ENCODE measurements around the gene GTF3C5. TPM values are rescaled to one million over a fixed set of nuclear protein-coding genes. Genes with fewer than 3 reads are reported as not detected.

The GTF3C5 gene
- total and polyA plus RNA-seq, 9 of the 15 experiments (the other 6 are each of a cell fraction or from before 2014, with no cell fraction given) = 3.8 to 118 (median 83.7) TPM

GRCh38 chr9:132994410-132995120 lies 36.2 kb upstream of the GTF3C5 start (continued):
- TF ChIP-seq ZNF24 (IDR thresholded peaks at IDR 0.05) (peak; percentile 71; the same call in 1 of the 2 replicates), BRD4 (IDR thresholded peaks at IDR 0.05) (no peak), MLX (CRISPR knock-in tag; conservative IDR thresholded peaks at IDR 0.05) (no peak), TAF9B (IDR thresholded peaks at IDR 0.05; ENCODE audit: partially characterized antibody) (no peak), HEY1 (CRISPR knock-in tag; IDR thresholded peaks at IDR 0.05; ENCODE audit: borderline replicate concordance) (no peak), TCF3 (CRISPR knock-in tag; IDR thresholded peaks at IDR 0.05) (peak; percentile 89), RHOXF2B (CRISPR knock-in tag; conservative IDR thresholded peaks at IDR 0.05) (no peak), CEBPB (tag; IDR thresholded peaks at IDR 0.05) (no peak), ZNF146 (CRISPR knock-in tag; IDR thresholded peaks at IDR 0.05; ENCODE audit: unreplicated experiment) (no peak), SAP30 (IDR thresholded peaks at IDR 0.05; ENCODE audit: borderline replicate concordance, insufficient read depth, low read depth, low read length, poor library complexity, severe bottlenecking) (no peak), RAD51 (IDR thresholded peaks at IDR 0.05; ENCODE audit: borderline replicate concordance, low read depth) (no peak), CREM (IDR thresholded peaks at IDR 0.05; ENCODE audit: low read depth) (peak; percentile 76), RBM15 (IDR thresholded peaks at IDR 0.05; ENCODE audit: insufficient read depth, low read length) (no peak), ARID2 (IDR thresholded peaks at IDR 0.05) (no peak), GABPA (tag; conservative IDR thresholded peaks at IDR 0.05; ENCODE audit: low read depth) (peak; percentile 39)
- TF ChIP-seq, protein P1, sequence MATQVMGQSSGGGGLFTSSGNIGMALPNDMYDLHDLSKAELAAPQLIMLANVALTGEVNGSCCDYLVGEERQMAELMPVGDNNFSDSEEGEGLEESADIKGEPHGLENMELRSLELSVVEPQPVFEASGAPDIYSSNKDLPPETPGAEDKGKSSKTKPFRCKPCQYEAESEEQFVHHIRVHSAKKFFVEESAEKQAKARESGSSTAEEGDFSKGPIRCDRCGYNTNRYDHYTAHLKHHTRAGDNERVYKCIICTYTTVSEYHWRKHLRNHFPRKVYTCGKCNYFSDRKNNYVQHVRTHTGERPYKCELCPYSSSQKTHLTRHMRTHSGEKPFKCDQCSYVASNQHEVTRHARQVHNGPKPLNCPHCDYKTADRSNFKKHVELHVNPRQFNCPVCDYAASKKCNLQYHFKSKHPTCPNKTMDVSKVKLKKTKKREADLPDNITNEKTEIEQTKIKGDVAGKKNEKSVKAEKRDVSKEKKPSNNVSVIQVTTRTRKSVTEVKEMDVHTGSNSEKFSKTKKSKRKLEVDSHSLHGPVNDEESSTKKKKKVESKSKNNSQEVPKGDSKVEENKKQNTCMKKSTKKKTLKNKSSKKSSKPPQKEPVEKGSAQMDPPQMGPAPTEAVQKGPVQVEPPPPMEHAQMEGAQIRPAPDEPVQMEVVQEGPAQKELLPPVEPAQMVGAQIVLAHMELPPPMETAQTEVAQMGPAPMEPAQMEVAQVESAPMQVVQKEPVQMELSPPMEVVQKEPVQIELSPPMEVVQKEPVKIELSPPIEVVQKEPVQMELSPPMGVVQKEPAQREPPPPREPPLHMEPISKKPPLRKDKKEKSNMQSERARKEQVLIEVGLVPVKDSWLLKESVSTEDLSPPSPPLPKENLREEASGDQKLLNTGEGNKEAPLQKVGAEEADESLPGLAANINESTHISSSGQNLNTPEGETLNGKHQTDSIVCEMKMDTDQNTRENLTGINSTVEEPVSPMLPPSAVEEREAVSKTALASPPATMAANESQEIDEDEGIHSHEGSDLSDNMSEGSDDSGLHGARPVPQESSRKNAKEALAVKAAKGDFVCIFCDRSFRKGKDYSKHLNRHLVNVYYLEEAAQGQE (IDR thresholded peaks at IDR 0.05; ENCODE audit: borderline replicate concordance) = peak; percentile 78
- TF ChIP-seq, protein P1 (CRISPR knock-in tag; IDR thresholded peaks at IDR 0.05; ENCODE audit: low read depth) = no peak
- TF ChIP-seq, protein P2, sequence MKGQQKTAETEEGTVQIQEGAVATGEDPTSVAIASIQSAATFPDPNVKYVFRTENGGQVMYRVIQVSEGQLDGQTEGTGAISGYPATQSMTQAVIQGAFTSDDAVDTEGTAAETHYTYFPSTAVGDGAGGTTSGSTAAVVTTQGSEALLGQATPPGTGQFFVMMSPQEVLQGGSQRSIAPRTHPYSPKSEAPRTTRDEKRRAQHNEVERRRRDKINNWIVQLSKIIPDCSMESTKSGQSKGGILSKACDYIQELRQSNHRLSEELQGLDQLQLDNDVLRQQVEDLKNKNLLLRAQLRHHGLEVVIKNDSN (CRISPR knock-in tag; IDR thresholded peaks at IDR 0.05) = peak; percentile 51
- TF ChIP-seq, protein P3, sequence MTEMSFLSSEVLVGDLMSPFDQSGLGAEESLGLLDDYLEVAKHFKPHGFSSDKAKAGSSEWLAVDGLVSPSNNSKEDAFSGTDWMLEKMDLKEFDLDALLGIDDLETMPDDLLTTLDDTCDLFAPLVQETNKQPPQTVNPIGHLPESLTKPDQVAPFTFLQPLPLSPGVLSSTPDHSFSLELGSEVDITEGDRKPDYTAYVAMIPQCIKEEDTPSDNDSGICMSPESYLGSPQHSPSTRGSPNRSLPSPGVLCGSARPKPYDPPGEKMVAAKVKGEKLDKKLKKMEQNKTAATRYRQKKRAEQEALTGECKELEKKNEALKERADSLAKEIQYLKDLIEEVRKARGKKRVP (CRISPR knock-in tag; IDR thresholded peaks at IDR 0.05) = peak; percentile 18; the same call in 1 of the 2 replicates
